ENCODE data around the gene CLDN22.

- TF ChIP-seq CTCF (IDR thresholded peaks at IDR 0.05 in 8 of 11, conservative IDR thresholded peaks at IDR 0.05 in 3 of 11) (no peak), POLR2A (IDR thresholded peaks at IDR 0.05) (no peak)
These were observed 27.1 kb upstream of the CLDN22 start for GRCh38 chr4:183347146-183347545.

Data from spleen (tissue), 7 donors.